HepG2 (cell line): Measurements from ENCODE around the gene HNRNPUL1. TPM values are rescaled to one million over a fixed set of nuclear protein-coding genes. Genes with fewer than 3 reads are reported as not detected.

Experiments used
- ARID4A ChIP-seq: sonication (generic); formaldehyde crosslinking; IDR thresholded peaks from 2 replicates; pipeline ENCODE4 v1.5.0; 2020; ENCODE audit warnings: mild to moderate bottlenecking, missing genetic modification reagents, borderline replicate concordance
- MXD4 ChIP-seq: IDR thresholded peaks from 2 replicates; pipeline ENCODE4 v1.6.1; 2016; ENCODE audit warnings: mild to moderate bottlenecking, missing biosample characterization, missing genetic modification reagents
- PAXIP1 ChIP-seq: sonication (generic); formaldehyde crosslinking; conservative IDR thresholded peaks from 2 replicates; pipeline ENCODE4 v1.4.0; 2020; ENCODE audit warnings: mild to moderate bottlenecking, missing genetic modification reagents, moderate library complexity
- SOX13 ChIP-seq, 3 experiments: fragments of 450-650 bp in 1 of 3; sonication (generic) in 1 of 3; formaldehyde crosslinking in 1 of 3; IDR thresholded peaks in 2 of 3; conservative IDR thresholded peaks in 1 of 3; 2 replicates each; pipeline versions ENCODE4 v1.5.0 to v1.6.1; 2016 to 2020; ENCODE audit warnings: antibody characterized with exemption in 1 of 3, mild to moderate bottlenecking in 1 of 3, missing compliant biosample characterization in 1 of 3, missing genetic modification reagents in 1 of 3, moderate library complexity in 1 of 3
- ZFAT ChIP-seq: sonication (generic); formaldehyde crosslinking; conservative IDR thresholded peaks from 2 replicates; pipeline ENCODE4 v1.8.1; 2023; ENCODE audit warnings: missing genetic modification reagents, inconsistent platforms
- ZNF256 ChIP-seq: sonication (generic); formaldehyde crosslinking; conservative IDR thresholded peaks from 2 replicates; pipeline ENCODE4 v1.4.0; 2020; ENCODE audit warnings: missing genetic modification reagents
- ZNF44 ChIP-seq: sonication (generic); formaldehyde crosslinking; IDR thresholded peaks from 2 replicates; pipeline ENCODE4 v1.5.1; 2020; ENCODE audit warnings: mild to moderate bottlenecking, missing genetic modification reagents
- ZNF614 ChIP-seq: IDR thresholded peaks from 2 replicates; pipeline ENCODE4 v1.6.1; 2018; ENCODE audit warnings: missing biosample characterization, missing genetic modification reagents, inconsistent platforms, borderline replicate concordance
- ZNF639 ChIP-seq: conservative IDR thresholded peaks from 2 replicates; pipeline ENCODE4 v1.6.1; 2018; ENCODE audit warnings: missing genetic modification reagents
- ZNF703 ChIP-seq: sonication (generic); formaldehyde crosslinking; IDR thresholded peaks from 2 replicates; pipeline ENCODE4 v1.5.1; 2020; ENCODE audit warnings: missing genetic modification reagents, mild to moderate bottlenecking, moderate library complexity, borderline replicate concordance
- ZNF891 ChIP-seq: sonication (generic); formaldehyde crosslinking; IDR thresholded peaks from 2 replicates; pipeline ENCODE4 v1.5.0; 2020; ENCODE audit warnings: mild to moderate bottlenecking, missing genetic modification reagents
- polyA plus RNA-seq, 8 experiments: library from polyadenylated mRNA; depleted of rRNA in 3 of 8; stranded (reverse) in 7 of 8; unstranded in 1 of 8; fragments of >200 nt; fragmentation: Illumina TruSeq in 4 of 8; extraction: Trizol in 4 of 8; gene quantifications; 2 replicates each; pipeline versions ENCODE4 v1.2.1 to v1.2.3, GENCODE V29; 2011 to 2016; ENCODE audit warnings: low read depth in 4 of 8, missing spikeins in 1 of 8, mixed read lengths in 1 of 8; ENCODE audit not compliant: insufficient read depth in 1 of 8
- total RNA-seq, 5 experiments: library from RNA; depleted of rRNA; stranded (reverse); fragments of >200 nt; fragmentation: Illumina TruSeq; extraction: Trizol; gene quantifications; 2 replicates each; pipeline ENCODE4 v1.2.3, GENCODE V29; 2016; ENCODE audit warnings: low read depth in 1 of 5
- TF ChIP-seq, protein P1 (sequence below): sonication (generic); formaldehyde crosslinking; conservative IDR thresholded peaks from 2 replicates; pipeline ENCODE4 v1.4.0; 2020; ENCODE audit warnings: missing genetic modification reagents

HNRNPUL1 gene
- total and polyA plus RNA-seq, 2 of the 13 experiments (the other 11 are each of a cell fraction or from before 2014, with no cell fraction given): 30.9 to 81.7 TPM

DNA sequence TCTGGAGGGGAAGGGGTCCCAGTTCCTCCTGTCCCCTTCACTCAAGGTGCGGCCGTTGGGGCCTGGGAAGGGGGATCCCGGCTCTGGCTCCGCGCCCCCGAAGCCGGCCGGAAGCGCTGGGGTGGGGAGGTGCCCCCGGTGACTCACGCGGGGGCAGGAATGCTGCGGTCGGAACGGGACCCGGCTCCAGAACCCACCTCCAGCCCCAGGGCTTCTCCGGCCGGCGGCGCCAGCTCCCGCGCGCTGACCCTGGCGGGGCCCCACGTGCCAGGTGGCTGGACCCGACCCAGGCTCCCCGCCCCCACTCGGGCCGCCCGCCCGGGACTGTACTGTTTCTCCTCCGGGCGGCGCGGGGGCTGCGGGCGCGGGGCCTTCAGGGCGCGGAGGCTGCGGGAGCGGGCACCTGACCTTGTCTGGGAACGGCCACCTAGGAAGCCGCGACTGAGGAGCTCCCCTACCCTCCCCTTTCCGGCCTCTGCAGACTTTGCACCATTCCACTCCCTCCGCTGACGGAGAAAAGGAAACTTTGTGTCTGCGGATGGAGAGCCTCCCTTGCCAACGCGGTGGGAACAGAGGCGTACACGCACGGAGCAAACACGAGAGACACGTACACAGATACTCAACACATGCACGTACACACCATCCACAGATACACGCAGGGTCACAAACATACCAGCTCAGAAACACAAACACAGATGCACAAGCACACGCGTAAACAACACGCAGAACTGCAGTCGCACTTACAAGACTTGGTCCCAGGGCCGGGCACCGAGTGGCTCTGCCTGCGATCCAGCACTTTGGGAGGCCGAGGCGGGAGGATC is 37.9 kb upstream of the HNRNPUL1 start (continued):
- TF ChIP-seq, protein P1, sequence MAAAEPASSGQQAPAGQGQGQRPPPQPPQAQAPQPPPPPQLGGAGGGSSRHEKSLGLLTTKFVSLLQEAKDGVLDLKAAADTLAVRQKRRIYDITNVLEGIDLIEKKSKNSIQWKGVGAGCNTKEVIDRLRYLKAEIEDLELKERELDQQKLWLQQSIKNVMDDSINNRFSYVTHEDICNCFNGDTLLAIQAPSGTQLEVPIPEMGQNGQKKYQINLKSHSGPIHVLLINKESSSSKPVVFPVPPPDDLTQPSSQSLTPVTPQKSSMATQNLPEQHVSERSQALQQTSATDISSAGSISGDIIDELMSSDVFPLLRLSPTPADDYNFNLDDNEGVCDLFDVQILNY (CRISPR knock-in tag): no peak
- TF ChIP-seq ZNF614 (CRISPR knock-in tag) (no peak), ARID4A (CRISPR knock-in tag) (peak; percentile 83), ZNF639 (CRISPR knock-in tag) (peak; percentile 62; the same call in 1 of the 2 replicates), ZFAT (CRISPR knock-in tag) (no peak), ZNF703 (CRISPR knock-in tag) (no peak), ZNF256 (CRISPR knock-in tag) (no peak), ZNF891 (0 out of 2 replicates have a peak, but pooled peaks have one; percentile 47), ZNF44 (no peak), SOX13 (IDR thresholded peaks at IDR 0.05) (no peak), SOX13 (CRISPR knock-in tag; conservative IDR thresholded peaks at IDR 0.05 in 1 of 2, IDR thresholded peaks at IDR 0.05 in 1 of 2) (peak in 1 of 2 experiments; percentile 35; a peak in 1 of 4 replicates), PAXIP1 (CRISPR knock-in tag) (peak; percentile 81), MXD4 (CRISPR knock-in tag) (peak; percentile 24; the same call in 1 of the 2 replicates)
